Type B pancreatic cell (in vitro differentiated cells): ENCODE results near the gene DEK. TPM values are rescaled to one million over a fixed set of nuclear protein-coding genes. Genes with fewer than 3 reads are reported as not detected.

Source experiments
- DNase-seq: peaks from one replicate; pipeline ENCODE4 v3.0.0; 2021; ENCODE audit warnings: mixed read lengths; ENCODE audit not compliant: unreplicated experiment; ENCODE audit errors: extremely low spot score
- H3K27ac Mint-ChIP-seq: 2 replicates; pipeline ENCODE4 v1.8.0; 2021; ENCODE audit warnings: mild to moderate bottlenecking, mixed read lengths
- H3K27me3 Mint-ChIP-seq: 2 replicates; pipeline ENCODE4 v1.8.0; 2021; ENCODE audit warnings: mixed read lengths
- H3K36me3 Mint-ChIP-seq: 2 replicates; pipeline ENCODE4 v1.8.0; 2021; ENCODE audit warnings: mixed read lengths
- H3K4me1 Mint-ChIP-seq: one replicate; pipeline ENCODE4 v1.8.0; 2021; ENCODE audit warnings: mixed read lengths; ENCODE audit not compliant: unreplicated experiment
- H3K4me3 Mint-ChIP-seq: 2 replicates; pipeline ENCODE4 v1.8.0; 2021; ENCODE audit warnings: mild to moderate bottlenecking, mixed read lengths
- H3K9me3 Mint-ChIP-seq: 2 replicates; pipeline ENCODE4 v1.8.0; 2021; ENCODE audit warnings: mixed read lengths
- CTCF ChIP-seq: fragments of 200-600 bp; sonication (generic); conservative IDR thresholded peaks from 2 replicates; pipeline ENCODE4 v1.5.0; 2021; ENCODE audit warnings: antibody characterized with exemption, mild to moderate bottlenecking
- total RNA-seq: library from RNA; stranded (reverse); gene quantifications from 2 replicates; pipeline ENCODE4 v1.2.1, GENCODE V29; 2021; ENCODE audit warnings: low replicate concordance

DEK gene
- total RNA-seq, 1 donor from 2014 or later: 124 TPM

- no peak for TF ChIP-seq CTCF
- DNase-seq: no peak
- H3K4me1 Mint-ChIP-seq: peaks cover 8% of the 10 kb centered on the region
- H3K27me3 Mint-ChIP-seq: no peaks in the 10 kb centered on the region
- H3K4me3 Mint-ChIP-seq: no peak overlapping the region
- H3K27ac Mint-ChIP-seq: no peak overlapping the region
- no peaks in the 10 kb centered on the region for H3K36me3 Mint-ChIP-seq
- H3K9me3 Mint-ChIP-seq: no peaks in the 10 kb centered on the region
These were observed 42.6 kb upstream of the DEK start for GRCh38 chr6:18306977-18307376.

GRCh38 chr6:18302561-18303439 lies 38.5 kb upstream of the DEK start:
- H3K9me3 Mint-ChIP-seq: no peaks in the 10 kb centered on the region
- H3K27ac Mint-ChIP-seq: no peak overlapping the region
- H3K4me3 Mint-ChIP-seq: no peak overlapping the region
- no peaks in the 10 kb centered on the region for H3K36me3 Mint-ChIP-seq
- no peak for DNase-seq
- no peak for TF ChIP-seq CTCF
- H3K27me3 Mint-ChIP-seq: no peaks in the 10 kb centered on the region
- H3K4me1 Mint-ChIP-seq: peaks cover 8% of the 10 kb centered on the region

- no peak for TF ChIP-seq CTCF
- Mint-ChIP-seq H3K4me3 (no peak overlapping the region), H3K27me3 (peaks cover 3% of the 10 kb centered on the region), H3K9me3 (no peaks in the 10 kb centered on the region), H3K27ac (no peak overlapping the region), H3K36me3 (no peaks in the 10 kb centered on the region), H3K4me1 (no peaks in the 10 kb centered on the region)
- DNase-seq: no peak
These were observed 29.0 kb upstream of the DEK start for GRCh38 chr6:18293076-18293904.

- no peak overlapping the region for H3K4me3 Mint-ChIP-seq
- no peak for DNase-seq
- no peaks in the 10 kb centered on the region for H3K9me3 Mint-ChIP-seq
- no peaks in the 10 kb centered on the region for H3K36me3 Mint-ChIP-seq
- H3K27ac Mint-ChIP-seq: no peak overlapping the region
- H3K4me1 Mint-ChIP-seq: no peaks in the 10 kb centered on the region
- peaks cover 8% of the 10 kb centered on the region for H3K27me3 Mint-ChIP-seq
- no peak for TF ChIP-seq CTCF
These were observed 25.0 kb upstream of the DEK start for GRCh38 chr6:18289283-18289682.

GRCh38 chr6:18284261-18284660 lies 19.9 kb upstream of the DEK start:
- H3K4me1 Mint-ChIP-seq: peaks cover 5% of the 10 kb centered on the region
- no peak for TF ChIP-seq CTCF
- H3K36me3 Mint-ChIP-seq: no peaks in the 10 kb centered on the region
- H3K4me3 Mint-ChIP-seq: no peak overlapping the region
- no peaks in the 10 kb centered on the region for H3K9me3 Mint-ChIP-seq
- no peak for DNase-seq
- peaks cover 19% of the 10 kb centered on the region for H3K27me3 Mint-ChIP-seq
- no peak overlapping the region for H3K27ac Mint-ChIP-seq
